Measurements from ENCODE around the gene PIF1.

The PIF1 gene

DNA sequence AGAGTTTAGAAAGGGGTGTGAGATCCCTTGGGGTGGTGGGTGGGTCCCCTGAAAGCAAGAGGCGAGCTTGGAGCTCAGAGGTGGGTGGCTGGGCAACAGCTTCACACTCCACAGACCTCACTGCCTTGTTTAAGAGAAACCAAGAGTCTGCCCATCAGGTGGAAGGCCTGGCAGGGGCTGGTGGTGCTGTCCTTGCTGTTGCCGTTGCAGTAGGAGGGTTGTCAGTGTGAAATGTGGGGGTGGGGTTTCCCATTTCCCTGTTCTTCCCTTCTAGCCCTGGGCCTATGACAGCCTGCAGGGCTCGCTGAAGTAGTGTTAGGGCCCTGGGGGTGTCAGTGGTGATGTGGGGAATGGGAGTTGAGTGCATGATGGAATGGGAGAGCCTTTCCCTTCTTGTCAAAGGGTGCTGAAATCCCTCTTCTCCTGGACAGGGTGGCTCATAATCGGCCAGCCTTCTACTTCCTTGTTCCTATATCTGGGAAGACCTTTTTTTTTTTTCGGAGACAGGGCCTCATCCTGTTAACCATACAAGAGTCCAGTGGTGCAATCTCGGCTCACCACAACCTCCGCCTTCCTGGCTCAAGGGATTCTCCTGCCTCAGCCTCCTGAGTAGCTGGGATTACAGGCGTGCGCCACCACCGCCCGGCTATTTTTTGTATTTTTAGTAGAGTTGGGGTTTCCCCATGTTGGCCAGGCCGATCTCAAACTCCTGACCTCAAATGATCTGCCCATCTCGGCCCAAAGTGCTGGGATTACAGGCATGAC lies 20.6 kb upstream of the PIF1 start:
- TF ChIP-seq CTBP1 (IDR thresholded peaks at IDR 0.05; ENCODE audit: borderline replicate concordance) (no peak), L3MBTL2 (conservative IDR thresholded peaks at IDR 0.05) (no peak), HDGF (IDR thresholded peaks at IDR 0.05; ENCODE audit: borderline replicate concordance) (no peak), FOXK2 (IDR thresholded peaks at IDR 0.05) (no peak), ELF4 (IDR thresholded peaks at IDR 0.05) (no peak), LEF1 (IDR thresholded peaks at IDR 0.05; ENCODE audit: borderline replicate concordance) (no peak), SUZ12 (IDR thresholded peaks at IDR 0.05) (no peak), ZNF384 (IDR thresholded peaks at IDR 0.05) (no peak), FOXM1 (IDR thresholded peaks at IDR 0.05; ENCODE audit: borderline replicate concordance) (no peak), TARDBP (IDR thresholded peaks at IDR 0.05) (no peak), NFRKB (IDR thresholded peaks at IDR 0.05) (no peak), ARNT (IDR thresholded peaks at IDR 0.05) (no peak), FOXA1 (IDR thresholded peaks at IDR 0.05) (no peak), BHLHE40 (IDR thresholded peaks at IDR 0.05; ENCODE audit: borderline replicate concordance) (no peak)
- TF ChIP-seq, protein P1, sequence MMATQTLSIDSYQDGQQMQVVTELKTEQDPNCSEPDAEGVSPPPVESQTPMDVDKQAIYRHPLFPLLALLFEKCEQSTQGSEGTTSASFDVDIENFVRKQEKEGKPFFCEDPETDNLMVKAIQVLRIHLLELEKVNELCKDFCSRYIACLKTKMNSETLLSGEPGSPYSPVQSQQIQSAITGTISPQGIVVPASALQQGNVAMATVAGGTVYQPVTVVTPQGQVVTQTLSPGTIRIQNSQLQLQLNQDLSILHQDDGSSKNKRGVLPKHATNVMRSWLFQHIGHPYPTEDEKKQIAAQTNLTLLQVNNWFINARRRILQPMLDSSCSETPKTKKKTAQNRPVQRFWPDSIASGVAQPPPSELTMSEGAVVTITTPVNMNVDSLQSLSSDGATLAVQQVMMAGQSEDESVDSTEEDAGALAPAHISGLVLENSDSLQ (IDR thresholded peaks at IDR 0.05), result no peak
- no peak for DNase-seq (ENCODE audit: extremely low spot score)
- CTCF ChIA-PET, result no interaction called here
- POLR2A ChIA-PET, result no interaction called here

DNA sequence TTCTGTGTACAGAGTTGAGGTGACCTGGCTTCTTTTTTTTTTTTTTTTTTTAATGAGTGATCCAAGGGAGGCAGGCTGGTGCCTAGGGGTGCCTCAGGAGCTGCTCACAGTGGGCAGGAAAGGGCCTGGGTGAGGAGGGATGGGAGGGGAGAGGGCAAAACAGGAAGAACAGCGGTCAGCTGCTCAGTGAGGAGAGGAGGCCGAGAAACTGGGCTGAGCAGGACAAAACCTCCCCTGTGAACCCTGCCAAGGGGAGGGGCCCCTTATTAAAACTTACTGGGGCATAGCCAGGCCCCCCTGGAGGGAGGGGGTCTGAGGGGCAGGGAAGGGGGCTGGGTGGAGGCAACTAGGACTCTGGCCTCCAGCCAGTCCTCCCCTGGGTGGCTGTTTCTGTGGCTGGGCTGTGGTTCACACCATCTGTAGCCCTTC lies 19.8 kb upstream of the PIF1 start:
- DNase-seq (ENCODE audit: extremely low spot score), result no peak
- CTCF ChIA-PET, result no interaction called here
- no peak for TF ChIP-seq NFRKB (IDR thresholded peaks at IDR 0.05)
- TF ChIP-seq L3MBTL2 (conservative IDR thresholded peaks at IDR 0.05), result no peak
- no peak for TF ChIP-seq FOXM1 (IDR thresholded peaks at IDR 0.05; ENCODE audit: borderline replicate concordance)
- TF ChIP-seq ELF4 (IDR thresholded peaks at IDR 0.05), result no peak
- TF ChIP-seq SUZ12 (IDR thresholded peaks at IDR 0.05), result no peak
- no peak for TF ChIP-seq BHLHE40 (IDR thresholded peaks at IDR 0.05; ENCODE audit: borderline replicate concordance)
- no peak for TF ChIP-seq FOXA1 (IDR thresholded peaks at IDR 0.05)
- TF ChIP-seq TARDBP (IDR thresholded peaks at IDR 0.05), result no peak
- no peak for TF ChIP-seq ARNT (IDR thresholded peaks at IDR 0.05)
- TF ChIP-seq, protein P1 (IDR thresholded peaks at IDR 0.05), result no peak
- no peak for TF ChIP-seq SP1 (IDR thresholded peaks at IDR 0.05)
- no peak for TF ChIP-seq FOXK2 (IDR thresholded peaks at IDR 0.05)
- TF ChIP-seq HDGF (IDR thresholded peaks at IDR 0.05; ENCODE audit: borderline replicate concordance), result no peak
- TF ChIP-seq ZNF384 (IDR thresholded peaks at IDR 0.05), result no peak
- POLR2A ChIA-PET, result no interaction called here

DNA sequence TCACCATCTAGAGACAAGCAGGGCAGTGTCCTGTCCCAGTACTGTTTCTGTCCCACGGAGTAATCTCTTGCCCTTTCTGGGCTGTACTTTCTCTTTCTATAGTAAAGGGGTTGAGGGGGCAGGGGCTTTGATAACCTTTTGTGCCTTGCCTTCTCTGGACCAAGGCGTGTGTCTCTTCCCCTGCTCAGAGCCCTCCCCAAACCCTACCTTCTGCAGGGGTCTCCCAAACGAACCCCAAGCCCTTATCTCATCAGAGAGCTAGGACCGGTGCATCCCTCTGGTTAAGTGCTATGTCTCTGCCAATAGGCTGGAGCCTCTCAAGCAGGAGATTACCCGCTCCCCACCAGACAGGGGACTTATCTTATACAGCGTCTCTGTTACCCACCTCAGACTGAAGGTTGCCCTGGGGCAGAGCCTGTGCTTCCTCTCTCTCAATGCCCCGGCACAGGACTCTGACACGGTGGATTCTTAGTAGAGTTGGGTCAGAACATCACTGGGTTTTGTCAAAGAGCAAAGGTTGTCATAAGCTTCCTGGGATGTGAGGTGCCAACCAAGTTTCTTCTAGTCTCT lies 19.2 kb upstream of the PIF1 start:
- CTCF ChIA-PET, result no interaction called here
- no peak for DNase-seq (ENCODE audit: extremely low spot score)
- TF ChIP-seq TARDBP (IDR thresholded peaks at IDR 0.05) (no peak), BHLHE40 (IDR thresholded peaks at IDR 0.05; ENCODE audit: borderline replicate concordance) (no peak), SP1 (IDR thresholded peaks at IDR 0.05) (no peak), L3MBTL2 (conservative IDR thresholded peaks at IDR 0.05) (no peak), FOXA1 (IDR thresholded peaks at IDR 0.05) (no peak)
- TF ChIP-seq, protein P1 (IDR thresholded peaks at IDR 0.05), result no peak
- POLR2A ChIA-PET, result interaction anchor here (1.0 kb wide), 1 partner anchor 50 kb away, joined by 3 read pairs; no protein-coding TSS in a partner anchor

DNA sequence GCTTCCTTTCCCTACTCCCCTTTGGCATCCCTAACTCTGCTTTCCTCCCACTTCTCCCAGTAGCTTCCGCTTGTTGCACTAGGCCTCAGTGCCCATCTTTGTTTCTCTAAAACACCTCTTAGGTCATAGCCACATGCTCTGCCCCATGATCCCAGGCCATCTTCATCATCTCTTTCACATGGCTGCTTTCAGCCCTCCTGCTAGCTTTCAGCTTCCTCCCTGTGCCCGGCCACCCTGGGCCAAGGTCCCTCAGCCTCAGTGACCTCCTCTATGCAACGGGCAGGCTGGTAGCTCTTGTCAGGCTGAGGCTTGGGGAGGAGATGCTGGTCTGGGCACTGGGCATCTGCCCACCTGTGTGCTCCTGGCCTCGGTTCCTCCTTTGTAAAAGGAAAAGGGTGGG lies 18.5 kb upstream of the PIF1 start:
- DNase-seq (ENCODE audit: extremely low spot score), result no peak
- POLR2A ChIA-PET, result interaction anchor here (1.0 kb wide), 1 partner anchor 50 kb away, joined by 3 read pairs; no protein-coding TSS in a partner anchor
- CTCF ChIA-PET, result no interaction called here
- TF ChIP-seq CTBP1 (IDR thresholded peaks at IDR 0.05; ENCODE audit: borderline replicate concordance), result no peak

DNA sequence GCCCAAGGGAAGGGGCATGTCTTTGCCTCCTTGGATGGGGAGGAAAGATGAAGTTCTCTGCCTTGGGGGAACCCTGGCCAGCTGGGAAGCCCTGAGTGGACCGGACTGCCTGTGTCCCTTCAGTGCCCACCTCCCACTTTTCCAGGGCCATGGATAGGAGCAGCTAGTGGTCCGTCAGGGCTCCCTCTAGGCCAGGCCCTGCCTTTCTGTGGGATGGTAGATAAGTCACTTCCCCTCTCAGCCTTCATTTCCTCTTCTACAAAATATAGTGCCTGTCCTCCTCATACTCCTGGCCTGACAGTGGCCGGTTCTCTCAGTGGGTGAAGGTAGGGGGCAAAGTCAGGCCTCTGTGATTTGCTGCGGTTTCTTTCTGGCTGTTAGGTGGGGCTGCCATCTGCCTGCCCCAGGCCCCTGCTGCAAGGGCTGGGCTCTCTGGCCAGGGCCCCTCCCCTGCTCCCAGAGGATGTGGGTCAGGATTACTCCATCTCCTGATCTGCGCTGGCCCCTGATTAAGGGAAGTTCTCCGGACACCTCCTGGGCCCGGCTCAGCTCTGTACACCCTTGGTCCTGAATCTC lies 17.6 kb upstream of the PIF1 start:
- ChIA-PET POLR2A (interaction anchor here (0.7 kb wide), 1 partner anchor 86 kb away, joined by 3 read pairs; no protein-coding TSS in a partner anchor), CTCF (no interaction called here)
- no peak for DNase-seq (ENCODE audit: extremely low spot score)
- no peak for TF ChIP-seq HDGF (IDR thresholded peaks at IDR 0.05; ENCODE audit: borderline replicate concordance)
- no peak for TF ChIP-seq ARNT (IDR thresholded peaks at IDR 0.05)
- no peak for TF ChIP-seq SP1 (IDR thresholded peaks at IDR 0.05)
- no peak for TF ChIP-seq FOXA1 (IDR thresholded peaks at IDR 0.05)
- TF ChIP-seq FOXM1 (IDR thresholded peaks at IDR 0.05; ENCODE audit: borderline replicate concordance), result no peak
- no peak for TF ChIP-seq FOXK2 (IDR thresholded peaks at IDR 0.05)
- TF ChIP-seq SUZ12 (IDR thresholded peaks at IDR 0.05), result no peak
